HG02852 (cell line): ENCODE data around the gene EMC10.

ENCODE experiments used
- ATAC-seq: cut with Tn5 transposase; IDR thresholded peaks from one replicate; pipeline ENCODE4 v1.9.1; 2021; ENCODE audit warnings: mild to moderate bottlenecking, moderate library complexity; ENCODE audit not compliant: unreplicated experiment

Gene EMC10

GRCh38 chr19:50537769-50538230, 61.5 kb downstream of the EMC10 start:
- no peak for ATAC-seq
